Keratinocyte (primary cell): ENCODE measurements around the gene PTRHD1. TPM values are rescaled to one million over a fixed set of nuclear protein-coding genes. Genes with fewer than 3 reads are reported as not detected.
A peak's percentile ranks its signal among the peaks of the same experiment; 100 is the strongest.

ENCODE experiments used
- DNase-seq: peaks from one replicate; pipeline ENCODE4 v3.0.0-alpha.2; 2011; ENCODE audit warnings: low read depth, missing footprints, low spot score
- FAIRE-seq: peaks from 2 replicates; lab custom pipeline; 2011; peaks lifted over from hg19 to GRCh38; lab: Jason Lieb, UNC
- H2AFZ ChIP-seq: 2 replicates; pipeline ENCODE4 v1.6.0; 2012; ENCODE audit warnings: low read length, control low read depth, inconsistent platforms; ENCODE audit not compliant: control insufficient read depth
- H3K27ac ChIP-seq: 2 replicates; pipeline ENCODE4 v1.5.1; 2011; ENCODE audit warnings: low read length; ENCODE audit not compliant: control insufficient read depth, insufficient read depth
- H3K27me3 ChIP-seq: 3 replicates; pipeline ENCODE4 v1.6.0; 2011; ENCODE audit warnings: low read length; ENCODE audit not compliant: control insufficient read depth, insufficient read depth; ENCODE audit errors: extremely low read depth
- H3K36me3 ChIP-seq, 2 experiments: 2 replicates in 1 of 2; 3 replicates in 1 of 2; pipeline ENCODE4 v1.5.1; 2011; ENCODE audit warnings: low read length in 2 of 2, mild to moderate bottlenecking in 1 of 2; ENCODE audit not compliant: control insufficient read depth in 2 of 2, insufficient read depth in 2 of 2; ENCODE audit errors: extremely low read depth in 1 of 2
- H3K4me1 ChIP-seq: 3 replicates; pipeline ENCODE4 v1.5.1; 2011; ENCODE audit warnings: low read length; ENCODE audit not compliant: control insufficient read depth, insufficient read depth; ENCODE audit errors: extremely low read depth
- H3K4me2 ChIP-seq: 3 replicates; pipeline ENCODE4 v1.6.0; 2011; ENCODE audit warnings: low read depth, low read length; ENCODE audit not compliant: control insufficient read depth, insufficient read depth; ENCODE audit errors: extremely low read depth
- H3K4me3 ChIP-seq, 3 experiments: fragments of 200-600 bp in 1 of 3; sonication (generic) in 1 of 3; 2 replicates in 2 of 3; 3 replicates in 1 of 3; pipeline ENCODE4 v1.5.1; 2011 to 2016; ENCODE audit warnings: low read length in 3 of 3, mild to moderate bottlenecking in 3 of 3, control low read depth in 2 of 3, inconsistent platforms in 1 of 3, low read depth in 1 of 3, mixed read lengths in 1 of 3, mixed run types in 1 of 3, moderate library complexity in 1 of 3; ENCODE audit not compliant: control insufficient read depth in 2 of 3, insufficient read depth in 2 of 3; ENCODE audit errors: extremely low read depth in 1 of 3
- H3K79me2 ChIP-seq: 2 replicates; pipeline ENCODE4 v1.6.0; 2012; ENCODE audit warnings: low read length; ENCODE audit not compliant: control insufficient read depth, insufficient read depth
- H3K9ac ChIP-seq: 3 replicates; pipeline ENCODE4 v1.6.0; 2011; ENCODE audit warnings: low read length; ENCODE audit not compliant: control insufficient read depth, insufficient read depth; ENCODE audit errors: extremely low read depth
- H3K9me1 ChIP-seq: 3 replicates; pipeline ENCODE4 v1.6.0; 2011; ENCODE audit warnings: low read length; ENCODE audit not compliant: control insufficient read depth, insufficient read depth; ENCODE audit errors: extremely low read depth
- H3K9me3 ChIP-seq: 2 replicates; pipeline ENCODE4 v1.5.1; 2012; ENCODE audit warnings: low read depth, low read length; ENCODE audit not compliant: control insufficient read depth
- H4K20me1 ChIP-seq: 3 replicates; pipeline ENCODE4 v1.6.0; 2011; ENCODE audit warnings: low read length; ENCODE audit not compliant: control insufficient read depth, insufficient read depth; ENCODE audit errors: extremely low read depth
- EZH2 ChIP-seq: IDR thresholded peaks from one replicate; pipeline ENCODE4 v1.6.1; 2012; ENCODE audit warnings: inconsistent platforms, mild to moderate bottlenecking, low read length, moderate library complexity
- dilution Hi-C: fragments of 300-500 bp; cut with MboI; formaldehyde crosslinking; loops from one replicate; pipeline ENCODE4 v1.7.0; 2020; ENCODE audit warnings: low sequenced_read_pairs; ENCODE audit not compliant: extremely low pct_ligation_motif_present
- polyA plus RNA-seq, 5 experiments: library from polyadenylated mRNA; depleted of rRNA in 3 of 5; stranded (reverse) in 3 of 5; stranded (forward) in 1 of 5; unstranded in 1 of 5; fragments of >200 nt; gene quantifications; 1 replicate in 1 of 5; 2 replicates in 3 of 5; 3 replicates in 1 of 5; pipeline versions ENCODE4 v1.2.1 to v1.2.3, GENCODE V29; 2011 to 2012; ENCODE audit warnings: missing spikeins in 2 of 5, low read depth in 1 of 5, low replicate concordance in 1 of 5
- TF ChIP-seq, protein P1 (sequence below), 3 experiments: IDR thresholded peaks in 1 of 3; conservative IDR thresholded peaks in 1 of 3; optimal IDR thresholded peaks in 1 of 3; 2 replicates in 2 of 3; 3 replicates in 1 of 3; pipeline versions ENCODE3 to v1.5.1; 2011; ENCODE audit warnings: low read length in 3 of 3, mild to moderate bottlenecking in 3 of 3, moderate library complexity in 2 of 3, control low read depth in 1 of 3, inconsistent platforms in 1 of 3; ENCODE audit not compliant: insufficient read depth in 2 of 3; ENCODE audit errors: extremely low read depth in 1 of 3

Gene PTRHD1
- polyA plus RNA-seq, 1 donor (not counting 4 experiments of a cell fraction or from before 2014, with no cell fraction given), result 36.9 TPM

DNA sequence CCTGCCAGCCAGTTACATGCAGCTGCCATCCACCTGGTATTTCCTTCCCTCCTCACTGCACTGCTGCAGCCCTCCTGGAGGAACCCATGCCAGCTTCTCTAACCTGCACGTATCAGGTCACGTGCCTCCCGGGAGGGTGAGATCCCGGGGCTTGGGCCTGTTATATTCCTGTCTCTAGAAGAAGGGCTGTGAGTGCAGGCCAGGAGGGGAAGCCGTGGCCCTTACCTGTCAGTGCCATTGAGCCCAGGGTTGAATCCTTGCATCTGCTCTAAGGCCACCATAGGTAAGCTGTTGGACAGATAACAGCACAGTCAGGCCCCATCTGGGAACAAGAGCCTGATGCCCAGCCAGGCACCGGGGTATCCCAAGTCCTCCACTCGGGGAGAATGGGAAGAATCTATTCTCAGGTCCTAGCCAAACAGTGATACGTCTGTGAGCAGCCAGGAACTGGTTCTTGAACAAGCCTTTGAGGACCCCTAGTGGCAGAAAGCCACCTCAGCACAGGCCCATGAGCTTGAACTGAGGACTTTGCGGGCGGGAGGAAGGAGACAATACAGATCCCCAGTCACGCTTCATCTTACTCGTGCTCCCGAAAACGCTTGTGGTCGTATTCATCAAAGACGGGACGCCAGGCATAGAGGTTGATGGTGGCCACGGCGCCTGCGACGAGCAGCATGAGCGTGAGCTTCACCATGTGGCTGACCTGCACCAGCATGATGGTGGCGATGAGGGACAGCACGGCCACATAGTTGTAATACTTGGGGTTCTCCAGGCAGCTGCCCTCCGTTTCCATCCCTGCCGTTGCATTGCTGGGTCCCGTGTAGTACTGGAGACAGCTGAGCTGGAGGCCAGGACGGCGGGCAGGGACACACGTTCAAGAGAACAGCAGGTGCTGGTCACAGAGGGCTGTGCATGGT is 34.4 kb upstream of the PTRHD1 start:
- H4K20me1 ChIP-seq, result no peaks in the 10 kb centered on the region
- no peaks in the 10 kb centered on the region for H3K79me2 ChIP-seq
- H3K27me3 ChIP-seq, result no peaks in the 10 kb centered on the region
- dilution Hi-C loops, result no loop called here
- no peak overlapping the region for H2AFZ ChIP-seq
- H3K4me2 ChIP-seq, result no peak overlapping the region
- no peak overlapping the region for H3K9ac ChIP-seq
- no peaks in the 10 kb centered on the region for H3K9me1 ChIP-seq
- no peaks in the 10 kb centered on the region for H3K9me3 ChIP-seq
- H3K4me1 ChIP-seq, result no peaks in the 10 kb centered on the region
- TF ChIP-seq, protein P1, sequence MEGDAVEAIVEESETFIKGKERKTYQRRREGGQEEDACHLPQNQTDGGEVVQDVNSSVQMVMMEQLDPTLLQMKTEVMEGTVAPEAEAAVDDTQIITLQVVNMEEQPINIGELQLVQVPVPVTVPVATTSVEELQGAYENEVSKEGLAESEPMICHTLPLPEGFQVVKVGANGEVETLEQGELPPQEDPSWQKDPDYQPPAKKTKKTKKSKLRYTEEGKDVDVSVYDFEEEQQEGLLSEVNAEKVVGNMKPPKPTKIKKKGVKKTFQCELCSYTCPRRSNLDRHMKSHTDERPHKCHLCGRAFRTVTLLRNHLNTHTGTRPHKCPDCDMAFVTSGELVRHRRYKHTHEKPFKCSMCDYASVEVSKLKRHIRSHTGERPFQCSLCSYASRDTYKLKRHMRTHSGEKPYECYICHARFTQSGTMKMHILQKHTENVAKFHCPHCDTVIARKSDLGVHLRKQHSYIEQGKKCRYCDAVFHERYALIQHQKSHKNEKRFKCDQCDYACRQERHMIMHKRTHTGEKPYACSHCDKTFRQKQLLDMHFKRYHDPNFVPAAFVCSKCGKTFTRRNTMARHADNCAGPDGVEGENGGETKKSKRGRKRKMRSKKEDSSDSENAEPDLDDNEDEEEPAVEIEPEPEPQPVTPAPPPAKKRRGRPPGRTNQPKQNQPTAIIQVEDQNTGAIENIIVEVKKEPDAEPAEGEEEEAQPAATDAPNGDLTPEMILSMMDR (optimal IDR thresholded peaks at IDR 0.05 in 1 of 3, IDR thresholded peaks at IDR 0.05 in 1 of 3, conservative IDR thresholded peaks at IDR 0.05 in 1 of 3; ENCODE audit: extremely low read depth in 1 of 3, insufficient read depth in 2 of 3, low read length in 3 of 3), result peak; percentile 79 to 88 (median 88)
- no peak for TF ChIP-seq EZH2
- FAIRE-seq (peak; percentile 86), DNase-seq (peak; percentile 40)
- peaks cover 3 to 19% of the 10 kb centered on the region in 2 experiments for H3K36me3 ChIP-seq
- no peak overlapping the region for H3K4me3 ChIP-seq
- H3K27ac ChIP-seq, result no peak overlapping the region

DNA sequence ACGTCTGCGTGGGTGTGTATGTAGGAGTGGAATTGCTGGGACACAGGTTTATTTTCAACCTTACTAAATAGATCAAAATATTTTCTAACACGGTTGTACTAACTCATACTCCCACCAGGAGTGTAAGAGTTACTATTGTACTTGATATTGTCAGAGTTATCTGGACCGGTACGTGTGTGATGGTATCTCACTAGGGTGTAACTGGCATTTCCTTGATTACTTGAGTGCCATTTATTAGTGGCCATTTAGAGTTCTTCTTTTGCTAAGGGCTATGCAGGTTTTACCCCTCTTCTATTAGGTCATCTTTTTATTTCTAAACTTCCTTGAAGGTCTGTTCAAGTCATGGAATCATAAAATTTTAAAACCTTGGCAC is 33.6 kb upstream of the PTRHD1 start:
- Histone ChIP-seq H3K4me2 (no peak overlapping the region), H3K36me3 (peaks cover 3 to 20% of the 10 kb centered on the region in 2 experiments), H2AFZ (no peak overlapping the region), H3K4me1 (no peaks in the 10 kb centered on the region), H3K79me2 (no peaks in the 10 kb centered on the region), H3K27ac (no peak overlapping the region), H3K27me3 (no peaks in the 10 kb centered on the region), H3K9ac (no peak overlapping the region), H3K9me3 (no peaks in the 10 kb centered on the region), H3K9me1 (no peaks in the 10 kb centered on the region), H4K20me1 (no peaks in the 10 kb centered on the region), H3K4me3 (no peak overlapping the region)
- DNase-seq, result no peak
- no peak for FAIRE-seq
- dilution Hi-C loops, result no loop called here
- TF ChIP-seq EZH2, result no peak
- TF ChIP-seq, protein P1 (optimal IDR thresholded peaks at IDR 0.05 in 1 of 3, IDR thresholded peaks at IDR 0.05 in 1 of 3, conservative IDR thresholded peaks at IDR 0.05 in 1 of 3; ENCODE audit: extremely low read depth in 1 of 3, insufficient read depth in 2 of 3, low read length in 3 of 3), result no peak
